HL-60 (cell line): ENCODE results near the gene PRICKLE2.

Experiments used
- DNase-seq, 2 experiments: peaks; one replicate each; pipeline ENCODE4 v3.0.0-alpha.2; 2010 to 2020; ENCODE audit warnings: low read depth in 1 of 2, low spot score in 1 of 2
- H3K27ac ChIP-seq: fragments of 250-450 bp; sonication (Bioruptor Pico); replicated peaks from 2 replicates; pipeline ENCODE4 v1.5.1; 2020; ENCODE audit warnings: mild to moderate bottlenecking, moderate library complexity
- H3K27me3 ChIP-seq: fragments of 250-450 bp; sonication (Bioruptor Pico); 2 replicates; pipeline ENCODE4 v1.5.1; 2021; ENCODE audit warnings: mild to moderate bottlenecking, moderate library complexity; ENCODE audit not compliant: insufficient read depth, poor library complexity, severe bottlenecking
- H3K4me3 ChIP-seq: replicated peaks from 2 replicates; pipeline ENCODE4 v1.5.1; 2011; ENCODE audit warnings: mild to moderate bottlenecking, control low read depth, low read length; ENCODE audit not compliant: insufficient read depth
- GABPA ChIP-seq: IDR thresholded peaks from 2 replicates; pipeline ENCODE4 v1.6.1; 2012; ENCODE audit warnings: low read depth
- POLR2AphosphoS5 ChIP-seq: IDR thresholded peaks from 2 replicates; pipeline ENCODE4 v1.6.1; 2012; ENCODE audit warnings: low read depth
- SPI1 ChIP-seq: IDR thresholded peaks from 2 replicates; pipeline ENCODE4 v1.6.1; 2012; ENCODE audit warnings: low read depth, mild to moderate bottlenecking, borderline replicate concordance
- TF ChIP-seq, protein P1 (sequence below): IDR thresholded peaks from 2 replicates; pipeline ENCODE4 v1.6.1; 2012; ENCODE audit warnings: low read depth; ENCODE audit not compliant: insufficient replicate concordance
- TF ChIP-seq, protein P2 (sequence below): IDR thresholded peaks from one replicate; pipeline ENCODE4 v1.5.1; 2011; ENCODE audit warnings: low read length, control low read depth, inconsistent platforms; ENCODE audit not compliant: insufficient read depth

Gene PRICKLE2

GRCh38 chr3:64247991-64248646, 22.9 kb upstream of the PRICKLE2 start:
- Histone ChIP-seq H3K27me3 (no peaks in the 10 kb centered on the region), H3K27ac (no peak overlapping the region), H3K4me3 (no peak overlapping the region)
- TF ChIP-seq, protein P1, sequence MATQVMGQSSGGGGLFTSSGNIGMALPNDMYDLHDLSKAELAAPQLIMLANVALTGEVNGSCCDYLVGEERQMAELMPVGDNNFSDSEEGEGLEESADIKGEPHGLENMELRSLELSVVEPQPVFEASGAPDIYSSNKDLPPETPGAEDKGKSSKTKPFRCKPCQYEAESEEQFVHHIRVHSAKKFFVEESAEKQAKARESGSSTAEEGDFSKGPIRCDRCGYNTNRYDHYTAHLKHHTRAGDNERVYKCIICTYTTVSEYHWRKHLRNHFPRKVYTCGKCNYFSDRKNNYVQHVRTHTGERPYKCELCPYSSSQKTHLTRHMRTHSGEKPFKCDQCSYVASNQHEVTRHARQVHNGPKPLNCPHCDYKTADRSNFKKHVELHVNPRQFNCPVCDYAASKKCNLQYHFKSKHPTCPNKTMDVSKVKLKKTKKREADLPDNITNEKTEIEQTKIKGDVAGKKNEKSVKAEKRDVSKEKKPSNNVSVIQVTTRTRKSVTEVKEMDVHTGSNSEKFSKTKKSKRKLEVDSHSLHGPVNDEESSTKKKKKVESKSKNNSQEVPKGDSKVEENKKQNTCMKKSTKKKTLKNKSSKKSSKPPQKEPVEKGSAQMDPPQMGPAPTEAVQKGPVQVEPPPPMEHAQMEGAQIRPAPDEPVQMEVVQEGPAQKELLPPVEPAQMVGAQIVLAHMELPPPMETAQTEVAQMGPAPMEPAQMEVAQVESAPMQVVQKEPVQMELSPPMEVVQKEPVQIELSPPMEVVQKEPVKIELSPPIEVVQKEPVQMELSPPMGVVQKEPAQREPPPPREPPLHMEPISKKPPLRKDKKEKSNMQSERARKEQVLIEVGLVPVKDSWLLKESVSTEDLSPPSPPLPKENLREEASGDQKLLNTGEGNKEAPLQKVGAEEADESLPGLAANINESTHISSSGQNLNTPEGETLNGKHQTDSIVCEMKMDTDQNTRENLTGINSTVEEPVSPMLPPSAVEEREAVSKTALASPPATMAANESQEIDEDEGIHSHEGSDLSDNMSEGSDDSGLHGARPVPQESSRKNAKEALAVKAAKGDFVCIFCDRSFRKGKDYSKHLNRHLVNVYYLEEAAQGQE = no peak
- TF ChIP-seq, protein P2, sequence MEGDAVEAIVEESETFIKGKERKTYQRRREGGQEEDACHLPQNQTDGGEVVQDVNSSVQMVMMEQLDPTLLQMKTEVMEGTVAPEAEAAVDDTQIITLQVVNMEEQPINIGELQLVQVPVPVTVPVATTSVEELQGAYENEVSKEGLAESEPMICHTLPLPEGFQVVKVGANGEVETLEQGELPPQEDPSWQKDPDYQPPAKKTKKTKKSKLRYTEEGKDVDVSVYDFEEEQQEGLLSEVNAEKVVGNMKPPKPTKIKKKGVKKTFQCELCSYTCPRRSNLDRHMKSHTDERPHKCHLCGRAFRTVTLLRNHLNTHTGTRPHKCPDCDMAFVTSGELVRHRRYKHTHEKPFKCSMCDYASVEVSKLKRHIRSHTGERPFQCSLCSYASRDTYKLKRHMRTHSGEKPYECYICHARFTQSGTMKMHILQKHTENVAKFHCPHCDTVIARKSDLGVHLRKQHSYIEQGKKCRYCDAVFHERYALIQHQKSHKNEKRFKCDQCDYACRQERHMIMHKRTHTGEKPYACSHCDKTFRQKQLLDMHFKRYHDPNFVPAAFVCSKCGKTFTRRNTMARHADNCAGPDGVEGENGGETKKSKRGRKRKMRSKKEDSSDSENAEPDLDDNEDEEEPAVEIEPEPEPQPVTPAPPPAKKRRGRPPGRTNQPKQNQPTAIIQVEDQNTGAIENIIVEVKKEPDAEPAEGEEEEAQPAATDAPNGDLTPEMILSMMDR = no peak
- TF ChIP-seq SPI1 (no peak), GABPA (no peak), POLR2AphosphoS5 (no peak)
- no peak for DNase-seq

GRCh38 chr3:64244011-64244942, 19.0 kb upstream of the PRICKLE2 start:
- H3K27me3 ChIP-seq = no peaks in the 10 kb centered on the region
- DNase-seq = peak in 1 of 2 experiments; percentile 2
- H3K27ac ChIP-seq = no peak overlapping the region
- no peak for TF ChIP-seq GABPA
- no peak for TF ChIP-seq SPI1
- no peak for TF ChIP-seq POLR2AphosphoS5
- TF ChIP-seq, protein P2 = no peak
- no peak overlapping the region for H3K4me3 ChIP-seq

GRCh38 chr3:64242435-64242834, 17.2 kb upstream of the PRICKLE2 start:
- TF ChIP-seq, protein P1 = no peak
- TF ChIP-seq GABPA (no peak), SPI1 (no peak), POLR2AphosphoS5 (no peak)
- TF ChIP-seq, protein P2 = no peak
- no peak overlapping the region for H3K4me3 ChIP-seq
- H3K27me3 ChIP-seq = no peaks in the 10 kb centered on the region
- no peak overlapping the region for H3K27ac ChIP-seq
- DNase-seq = no peak
